Stimulated activated CD4-positive, alpha-beta T cell treated with anti-CD3 and anti-CD28 coated beads, Interleukin-12 subunit alpha, Interleukin-12 subunit beta, amount 100 ng/mL, for 24 hours (primary cell): Measurements from ENCODE around the gene THADA.
"Not testable (repeated sequence)": the region's sequence is repeated elsewhere in the genome, so short reads cannot be mapped to it uniquely, and the experiment has no call there.

Experiments used
- DNase-seq, 2 experiments: peaks; one replicate each; pipeline ENCODE4 v3.0.0-alpha.2; 2020; ENCODE audit warnings: low read depth in 2 of 2

THADA gene

GRCh38 chr2:43541165-43541564 lies 54.7 kb downstream of the THADA start:
- DNase-seq, result no peak

DNA sequence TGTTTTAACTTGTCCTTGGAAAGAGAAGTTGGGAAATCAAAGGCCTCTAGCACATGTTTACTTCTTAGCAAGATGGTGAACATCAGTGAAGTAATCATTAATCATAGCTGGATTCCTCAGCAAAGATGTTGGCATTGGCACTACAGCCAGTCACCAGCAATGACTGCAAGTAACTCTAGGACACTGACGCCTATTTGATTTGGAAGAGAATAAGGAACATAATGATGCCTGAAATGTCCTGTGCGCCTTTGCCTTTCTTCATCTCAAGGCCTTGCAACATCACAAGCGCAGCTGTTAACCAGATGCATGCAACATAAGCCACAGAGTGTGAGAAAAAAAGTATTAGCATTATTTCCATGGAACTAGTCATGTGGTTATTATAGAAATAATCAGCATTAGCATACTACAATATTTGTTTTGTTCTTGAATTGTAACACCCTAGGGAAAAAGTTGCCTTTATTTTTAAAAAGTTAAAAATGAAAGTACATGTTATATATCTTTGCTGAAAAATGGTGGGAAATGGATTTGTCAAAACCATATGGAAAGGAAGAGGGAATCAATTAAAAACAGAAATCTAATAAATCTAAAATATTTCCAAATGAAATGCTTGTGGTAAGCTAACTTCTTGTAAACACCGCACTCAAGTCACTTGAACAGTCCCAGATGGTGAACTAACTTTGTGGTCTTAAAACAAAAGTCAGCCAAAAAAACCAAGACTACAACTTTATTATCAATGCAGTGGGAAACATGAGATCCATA lies 55.6 kb downstream of the THADA start:
- no peak for DNase-seq

DNA sequence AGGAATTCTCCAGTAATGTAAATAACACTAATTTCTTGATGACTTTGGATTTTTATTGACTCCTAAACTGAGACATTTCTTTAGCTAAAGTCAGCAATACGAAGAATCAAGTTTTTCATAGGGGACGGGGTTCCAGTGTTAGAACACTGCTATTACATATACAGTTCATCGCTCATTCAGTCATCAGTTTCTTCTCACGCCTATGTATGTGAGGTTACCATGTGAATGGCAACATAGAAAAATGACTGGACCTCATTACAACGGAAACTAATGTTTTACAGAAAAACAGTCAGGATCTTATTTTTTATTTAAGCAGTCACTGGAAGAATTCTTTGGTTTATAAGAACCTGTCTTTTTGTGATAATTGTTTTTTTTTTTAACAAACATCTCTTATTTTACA lies 56.4 kb downstream of the THADA start:
- no peak for DNase-seq

DNA sequence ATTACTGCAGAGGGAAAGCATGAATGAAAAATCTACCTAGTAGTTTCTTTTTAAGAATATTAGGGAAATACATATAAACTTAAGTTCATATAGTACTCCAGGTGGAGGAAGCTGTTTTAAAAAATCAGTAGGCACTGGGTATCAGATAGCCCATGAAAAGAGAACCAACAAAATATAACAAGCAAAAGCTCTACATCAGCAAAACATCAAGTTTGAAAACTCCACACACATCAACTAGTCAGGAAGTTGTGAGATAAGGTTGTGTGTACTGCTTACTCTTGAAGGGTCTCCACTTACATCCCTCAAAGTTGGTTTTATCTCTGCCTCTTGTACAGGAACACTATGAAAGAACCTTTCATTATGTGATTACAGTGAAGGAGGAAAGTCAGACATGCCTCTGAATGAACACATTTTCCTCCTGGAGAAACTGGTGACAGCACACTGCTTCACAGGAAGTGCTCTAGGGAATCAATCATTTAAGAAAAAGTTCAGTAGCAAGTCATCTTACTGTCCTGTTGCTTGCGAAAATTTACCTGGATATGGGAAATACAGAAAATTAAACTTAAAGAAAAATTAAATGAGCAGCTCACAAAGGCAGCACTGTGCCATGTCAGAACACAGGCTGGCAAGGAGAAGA lies 57.7 kb downstream of the THADA start:
- DNase-seq, result no peak

GRCh38 chr2:43537137-43537536 lies 58.7 kb downstream of the THADA start:
- DNase-seq, result no peak

DNA sequence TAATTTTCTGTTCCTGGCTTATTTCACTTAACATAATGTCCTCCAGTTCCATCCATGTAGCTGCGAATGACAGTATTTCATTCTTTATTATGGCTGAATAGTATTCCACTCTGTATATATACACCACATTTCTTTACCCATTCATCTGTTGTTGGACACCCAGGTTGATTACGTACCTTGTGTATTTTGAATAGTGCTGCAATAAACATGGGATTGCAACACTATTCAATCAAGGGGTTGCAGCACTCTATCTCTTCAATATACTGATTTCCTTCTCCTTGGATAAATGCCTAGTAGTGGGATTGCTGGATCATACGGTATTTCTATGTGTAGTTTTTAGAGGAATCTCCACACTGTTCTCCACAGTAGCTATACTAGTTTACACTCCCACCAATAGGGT lies 61.3 kb downstream of the THADA start:
- DNase-seq, result no peak

GRCh38 chr2:43532572-43532971 lies 63.3 kb downstream of the THADA start:
- DNase-seq, result not testable (repeated sequence)

DNA sequence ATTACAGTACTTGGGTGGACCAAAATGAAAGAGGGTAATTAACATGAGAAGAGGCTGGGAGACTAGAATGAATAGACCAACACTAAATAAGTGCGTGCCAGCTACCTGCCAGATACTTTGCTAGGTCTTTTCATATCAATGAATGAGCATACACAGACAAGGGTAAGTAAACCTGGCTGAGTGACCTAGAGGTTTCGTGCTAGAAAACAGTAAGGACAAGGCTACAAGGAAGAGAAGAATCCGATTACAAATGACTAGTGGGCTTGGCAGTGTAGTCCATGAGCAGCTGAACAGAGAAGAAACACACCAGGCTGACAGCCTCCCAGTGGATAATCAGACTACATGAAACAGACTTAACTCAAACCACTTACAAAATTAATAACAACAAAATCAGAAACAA lies 64.6 kb downstream of the THADA start:
- no peak for DNase-seq

DNA sequence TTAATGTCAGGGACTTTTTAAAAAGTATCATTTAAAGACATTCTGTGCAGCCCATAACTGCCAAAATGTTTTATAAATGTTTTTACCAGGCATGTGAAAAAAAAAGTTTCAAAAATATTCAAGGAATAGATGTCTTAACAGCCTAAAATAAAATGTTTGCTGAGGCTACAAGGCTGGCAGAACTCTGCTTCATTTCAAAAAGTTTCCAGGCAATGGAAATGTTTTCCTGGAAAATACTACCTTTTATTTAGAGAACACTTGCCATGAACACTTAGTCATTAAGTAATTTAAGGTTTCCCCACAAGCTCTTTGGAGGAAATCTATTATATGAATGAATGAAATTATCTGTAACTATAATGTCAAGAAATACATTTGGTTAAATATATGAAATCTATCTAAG lies 68.8 kb downstream of the THADA start:
- no peak for DNase-seq

DNA sequence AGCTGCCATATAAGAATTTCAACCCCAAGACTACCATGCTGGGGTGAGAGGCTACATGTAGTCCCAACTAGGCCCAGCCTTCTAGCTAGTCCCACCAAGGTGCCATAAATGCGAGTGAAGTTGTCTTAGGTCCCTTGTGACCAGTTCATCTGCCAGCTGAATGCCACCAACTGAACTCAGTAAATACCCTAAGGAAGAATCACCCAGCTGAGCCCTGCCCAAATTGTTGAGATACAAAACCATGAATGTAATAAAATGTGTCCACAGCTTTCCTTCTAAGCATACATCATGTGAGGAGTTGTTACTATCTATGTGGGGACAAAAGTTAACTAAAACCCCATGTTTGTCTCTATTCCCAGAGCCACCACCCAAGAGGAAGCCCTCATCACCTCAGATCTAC lies 70.3 kb downstream of the THADA start:
- no peak for DNase-seq

- DNase-seq, result no peak
These were observed 71.5 kb downstream of the THADA start for GRCh38 chr2:43524177-43524965.

- DNase-seq, result no peak
These were observed 73.7 kb downstream of the THADA start for GRCh38 chr2:43522177-43522576.

- DNase-seq, result no peak
These were observed 74.3 kb downstream of the THADA start for GRCh38 chr2:43521568-43521967.

GRCh38 chr2:43520919-43521318 lies 74.9 kb downstream of the THADA start:
- no peak for DNase-seq

DNA sequence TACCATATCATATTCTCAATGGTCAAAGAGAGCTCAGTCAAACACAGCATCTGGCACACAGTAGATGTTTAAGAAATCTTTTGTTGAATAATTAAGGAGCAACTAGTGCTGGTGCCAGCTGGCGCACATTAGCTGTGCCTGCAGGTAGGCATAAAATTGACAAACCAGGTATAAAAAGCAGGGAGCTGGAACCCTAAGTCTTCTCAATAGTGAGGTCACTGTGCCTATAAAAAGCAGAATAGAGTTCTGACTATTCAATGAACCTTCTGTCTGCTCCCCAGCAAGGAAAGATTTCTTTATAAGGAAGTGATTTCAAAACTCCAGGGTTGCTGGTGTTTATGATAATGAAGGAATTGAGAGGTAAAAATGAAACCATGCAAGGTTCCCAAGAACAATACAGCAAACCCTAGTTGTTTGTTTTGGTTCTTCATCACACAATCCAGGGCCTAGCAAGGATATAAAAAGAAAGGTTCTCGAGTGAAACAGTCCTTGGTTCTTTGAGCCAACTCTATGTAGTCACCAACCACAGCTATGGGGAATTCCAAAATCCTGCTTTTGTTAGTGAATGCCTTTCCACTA lies 76.1 kb downstream of the THADA start:
- no peak for DNase-seq

DNA sequence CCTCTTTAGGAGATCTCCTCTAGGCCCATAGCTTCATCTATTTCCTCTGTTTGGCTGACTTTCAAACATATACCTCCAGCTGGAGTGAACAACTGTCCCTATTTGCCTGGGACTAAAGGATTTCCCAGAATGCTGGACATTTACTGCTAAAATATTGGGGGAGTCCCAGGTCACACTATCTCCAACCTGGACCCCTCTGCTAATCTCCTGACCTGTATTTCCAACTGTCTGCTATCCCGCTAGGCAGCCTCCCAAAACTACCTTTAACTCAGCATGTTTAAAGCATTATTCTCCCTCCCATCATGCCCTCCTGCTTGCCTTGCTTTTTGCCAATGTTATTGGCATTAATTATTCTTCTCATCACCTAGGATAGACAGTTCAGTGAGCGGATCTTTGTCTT lies 77.1 kb downstream of the THADA start:
- no peak for DNase-seq

- DNase-seq, result no peak
These were observed 77.7 kb downstream of the THADA start for GRCh38 chr2:43518181-43518580.

- DNase-seq, result no peak
These were observed 79.9 kb downstream of the THADA start for GRCh38 chr2:43515807-43516497.

- no peak for DNase-seq
These were observed 80.6 kb downstream of the THADA start for GRCh38 chr2:43515248-43515647.

GRCh38 chr2:43513796-43514195 lies 82.0 kb downstream of the THADA start:
- no peak for DNase-seq

DNA sequence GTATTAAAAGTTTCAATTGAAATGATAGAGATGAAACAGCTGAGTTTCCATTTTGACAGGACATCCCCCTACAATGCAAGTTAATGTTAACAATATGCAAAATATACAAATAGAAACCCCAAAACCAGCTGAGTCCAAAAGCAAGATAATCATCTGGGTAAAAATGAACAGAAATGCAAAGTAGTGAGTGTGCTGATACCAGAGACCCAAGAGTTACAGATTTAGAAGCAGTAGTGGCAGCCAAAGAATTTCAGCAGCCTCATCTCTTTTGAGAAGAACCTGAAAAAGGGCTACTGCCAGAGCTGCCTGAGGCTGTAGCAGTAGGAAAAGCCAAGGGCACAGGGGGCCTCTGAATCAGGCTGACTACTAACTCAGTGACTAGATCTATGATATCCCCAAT lies 82.6 kb downstream of the THADA start:
- DNase-seq, result no peak

DNA sequence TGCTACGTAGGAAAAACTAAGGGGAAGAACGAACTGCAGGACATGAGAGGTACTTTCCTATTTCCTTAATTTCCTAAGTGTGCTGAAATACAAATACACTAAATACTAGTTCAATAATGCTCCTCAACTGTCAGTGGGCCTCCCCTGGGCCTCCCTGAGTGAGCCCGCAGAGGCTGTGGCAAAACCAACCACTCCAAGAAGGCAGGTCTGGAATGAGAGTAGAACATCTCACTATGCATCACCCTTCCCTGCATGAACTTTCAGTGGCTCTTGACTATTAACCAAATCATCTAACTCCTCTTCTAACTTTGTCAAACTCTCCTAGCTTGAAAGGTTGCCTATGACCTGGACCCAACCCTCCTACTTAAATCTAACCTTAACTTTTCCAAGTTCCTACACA lies 84.6 kb downstream of the THADA start:
- no peak for DNase-seq
